GM23338 (cell line): ENCODE data around the gene DEK.

Source experiments
- CREB1 ChIP-seq: fragments of 250-450 bp; sonication (Bioruptor Pico); IDR thresholded peaks from 2 replicates; pipeline ENCODE4 v1.5.0; 2020; ENCODE audit warnings: low read depth, mild to moderate bottlenecking, moderate library complexity
- EZH2 ChIP-seq: fragments of 200-600 bp; sonication (generic); IDR thresholded peaks from one replicate; pipeline ENCODE4 v1.8.0; 2017; ENCODE audit warnings: antibody characterized with exemption, mild to moderate bottlenecking, low read depth; ENCODE audit not compliant: unreplicated experiment
- EZH2phosphoT487 ChIP-seq: fragments of 200-600 bp; sonication (generic); IDR thresholded peaks from one replicate; pipeline ENCODE4 v1.8.1; 2018; ENCODE audit warnings: antibody characterized with exemption; ENCODE audit not compliant: unreplicated experiment
- JUNB ChIP-seq: IDR thresholded peaks from one replicate; pipeline ENCODE4 v1.6.1; 2016; ENCODE audit warnings: antibody characterized with exemption; ENCODE audit not compliant: unreplicated experiment
- POLR2AphosphoS5 ChIP-seq: IDR thresholded peaks from 2 replicates; pipeline ENCODE4 v1.6.1; 2016; ENCODE audit warnings: antibody characterized with exemption, low read depth
- STAT1 ChIP-seq: IDR thresholded peaks from one replicate; pipeline ENCODE4 v1.6.1; 2016; ENCODE audit warnings: antibody characterized with exemption; ENCODE audit not compliant: unreplicated experiment
- ZNF114 ChIP-seq: fragments of 250-450 bp; sonication (Bioruptor Pico); IDR thresholded peaks from 2 replicates; pipeline ENCODE4 v1.5.0; 2020; ENCODE audit warnings: mild to moderate bottlenecking, moderate library complexity
- ZNF331 ChIP-seq: fragments of 250-450 bp; sonication (Bioruptor Pico); IDR thresholded peaks from 2 replicates; pipeline ENCODE4 v1.5.0; 2020; ENCODE audit warnings: low read depth, mild to moderate bottlenecking, moderate library complexity
- TF ChIP-seq, protein P1 (sequence below), 2 experiments: fragments of 200-600 bp in 1 of 2; sonication (generic) in 1 of 2; conservative IDR thresholded peaks; 2 replicates each; pipeline versions ENCODE4 v1.5.1 to v1.6.1; 2016 to 2017; ENCODE audit warnings: antibody characterized with exemption in 2 of 2, low read depth in 2 of 2, mild to moderate bottlenecking in 2 of 2, moderate library complexity in 1 of 2
- TF ChIP-seq, protein P2 (sequence below): IDR thresholded peaks from one replicate; pipeline ENCODE4 v1.6.1; 2018; ENCODE audit warnings: antibody characterized with exemption; ENCODE audit not compliant: unreplicated experiment
- TF ChIP-seq, protein P3 (sequence below): IDR thresholded peaks from 2 replicates; pipeline ENCODE4 v1.6.1; 2016; ENCODE audit warnings: antibody characterized with exemption
- TF ChIP-seq, protein P4 (sequence below): fragments of 250-450 bp; sonication (Bioruptor Pico); IDR thresholded peaks from 2 replicates; pipeline ENCODE4 v1.5.0; 2020; ENCODE audit warnings: mild to moderate bottlenecking, moderate library complexity

DNA sequence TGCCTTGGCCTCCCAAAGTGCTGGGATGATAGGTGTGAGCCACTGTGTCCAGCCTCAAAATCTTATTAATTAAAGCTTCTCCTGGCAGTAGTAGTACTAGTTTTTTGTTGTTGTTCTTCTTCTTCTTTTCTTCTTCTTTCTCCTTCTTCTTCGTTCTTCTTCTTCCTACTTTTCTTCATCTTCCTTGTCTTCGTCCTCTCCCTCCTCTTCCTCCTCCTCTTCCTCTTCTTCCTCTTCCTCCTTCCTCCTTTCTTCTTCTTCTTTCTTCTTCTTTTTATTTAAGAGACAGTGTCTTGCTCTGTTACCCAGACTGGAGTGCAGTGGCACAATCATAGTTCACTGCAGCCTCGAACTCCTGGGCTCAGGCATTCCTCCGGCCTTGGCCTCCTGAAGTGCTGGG, 17.2 kb upstream of the DEK start:
- TF ChIP-seq, protein P1, sequence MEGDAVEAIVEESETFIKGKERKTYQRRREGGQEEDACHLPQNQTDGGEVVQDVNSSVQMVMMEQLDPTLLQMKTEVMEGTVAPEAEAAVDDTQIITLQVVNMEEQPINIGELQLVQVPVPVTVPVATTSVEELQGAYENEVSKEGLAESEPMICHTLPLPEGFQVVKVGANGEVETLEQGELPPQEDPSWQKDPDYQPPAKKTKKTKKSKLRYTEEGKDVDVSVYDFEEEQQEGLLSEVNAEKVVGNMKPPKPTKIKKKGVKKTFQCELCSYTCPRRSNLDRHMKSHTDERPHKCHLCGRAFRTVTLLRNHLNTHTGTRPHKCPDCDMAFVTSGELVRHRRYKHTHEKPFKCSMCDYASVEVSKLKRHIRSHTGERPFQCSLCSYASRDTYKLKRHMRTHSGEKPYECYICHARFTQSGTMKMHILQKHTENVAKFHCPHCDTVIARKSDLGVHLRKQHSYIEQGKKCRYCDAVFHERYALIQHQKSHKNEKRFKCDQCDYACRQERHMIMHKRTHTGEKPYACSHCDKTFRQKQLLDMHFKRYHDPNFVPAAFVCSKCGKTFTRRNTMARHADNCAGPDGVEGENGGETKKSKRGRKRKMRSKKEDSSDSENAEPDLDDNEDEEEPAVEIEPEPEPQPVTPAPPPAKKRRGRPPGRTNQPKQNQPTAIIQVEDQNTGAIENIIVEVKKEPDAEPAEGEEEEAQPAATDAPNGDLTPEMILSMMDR (conservative IDR thresholded peaks at IDR 0.05; ENCODE audit: low read depth in 2 of 2) = no peak
- no peak for TF ChIP-seq EZH2
- TF ChIP-seq STAT1 = no peak
- no peak for TF ChIP-seq JUNB
- TF ChIP-seq, protein P2, sequence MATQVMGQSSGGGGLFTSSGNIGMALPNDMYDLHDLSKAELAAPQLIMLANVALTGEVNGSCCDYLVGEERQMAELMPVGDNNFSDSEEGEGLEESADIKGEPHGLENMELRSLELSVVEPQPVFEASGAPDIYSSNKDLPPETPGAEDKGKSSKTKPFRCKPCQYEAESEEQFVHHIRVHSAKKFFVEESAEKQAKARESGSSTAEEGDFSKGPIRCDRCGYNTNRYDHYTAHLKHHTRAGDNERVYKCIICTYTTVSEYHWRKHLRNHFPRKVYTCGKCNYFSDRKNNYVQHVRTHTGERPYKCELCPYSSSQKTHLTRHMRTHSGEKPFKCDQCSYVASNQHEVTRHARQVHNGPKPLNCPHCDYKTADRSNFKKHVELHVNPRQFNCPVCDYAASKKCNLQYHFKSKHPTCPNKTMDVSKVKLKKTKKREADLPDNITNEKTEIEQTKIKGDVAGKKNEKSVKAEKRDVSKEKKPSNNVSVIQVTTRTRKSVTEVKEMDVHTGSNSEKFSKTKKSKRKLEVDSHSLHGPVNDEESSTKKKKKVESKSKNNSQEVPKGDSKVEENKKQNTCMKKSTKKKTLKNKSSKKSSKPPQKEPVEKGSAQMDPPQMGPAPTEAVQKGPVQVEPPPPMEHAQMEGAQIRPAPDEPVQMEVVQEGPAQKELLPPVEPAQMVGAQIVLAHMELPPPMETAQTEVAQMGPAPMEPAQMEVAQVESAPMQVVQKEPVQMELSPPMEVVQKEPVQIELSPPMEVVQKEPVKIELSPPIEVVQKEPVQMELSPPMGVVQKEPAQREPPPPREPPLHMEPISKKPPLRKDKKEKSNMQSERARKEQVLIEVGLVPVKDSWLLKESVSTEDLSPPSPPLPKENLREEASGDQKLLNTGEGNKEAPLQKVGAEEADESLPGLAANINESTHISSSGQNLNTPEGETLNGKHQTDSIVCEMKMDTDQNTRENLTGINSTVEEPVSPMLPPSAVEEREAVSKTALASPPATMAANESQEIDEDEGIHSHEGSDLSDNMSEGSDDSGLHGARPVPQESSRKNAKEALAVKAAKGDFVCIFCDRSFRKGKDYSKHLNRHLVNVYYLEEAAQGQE = no peak
- TF ChIP-seq POLR2AphosphoS5 = no peak
- TF ChIP-seq EZH2phosphoT487 = no peak
- no peak for TF ChIP-seq CREB1 (CRISPR knock-in tag)
- TF ChIP-seq, protein P3, sequence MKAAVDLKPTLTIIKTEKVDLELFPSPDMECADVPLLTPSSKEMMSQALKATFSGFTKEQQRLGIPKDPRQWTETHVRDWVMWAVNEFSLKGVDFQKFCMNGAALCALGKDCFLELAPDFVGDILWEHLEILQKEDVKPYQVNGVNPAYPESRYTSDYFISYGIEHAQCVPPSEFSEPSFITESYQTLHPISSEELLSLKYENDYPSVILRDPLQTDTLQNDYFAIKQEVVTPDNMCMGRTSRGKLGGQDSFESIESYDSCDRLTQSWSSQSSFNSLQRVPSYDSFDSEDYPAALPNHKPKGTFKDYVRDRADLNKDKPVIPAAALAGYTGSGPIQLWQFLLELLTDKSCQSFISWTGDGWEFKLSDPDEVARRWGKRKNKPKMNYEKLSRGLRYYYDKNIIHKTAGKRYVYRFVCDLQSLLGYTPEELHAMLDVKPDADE = no peak
- TF ChIP-seq, protein P4, sequence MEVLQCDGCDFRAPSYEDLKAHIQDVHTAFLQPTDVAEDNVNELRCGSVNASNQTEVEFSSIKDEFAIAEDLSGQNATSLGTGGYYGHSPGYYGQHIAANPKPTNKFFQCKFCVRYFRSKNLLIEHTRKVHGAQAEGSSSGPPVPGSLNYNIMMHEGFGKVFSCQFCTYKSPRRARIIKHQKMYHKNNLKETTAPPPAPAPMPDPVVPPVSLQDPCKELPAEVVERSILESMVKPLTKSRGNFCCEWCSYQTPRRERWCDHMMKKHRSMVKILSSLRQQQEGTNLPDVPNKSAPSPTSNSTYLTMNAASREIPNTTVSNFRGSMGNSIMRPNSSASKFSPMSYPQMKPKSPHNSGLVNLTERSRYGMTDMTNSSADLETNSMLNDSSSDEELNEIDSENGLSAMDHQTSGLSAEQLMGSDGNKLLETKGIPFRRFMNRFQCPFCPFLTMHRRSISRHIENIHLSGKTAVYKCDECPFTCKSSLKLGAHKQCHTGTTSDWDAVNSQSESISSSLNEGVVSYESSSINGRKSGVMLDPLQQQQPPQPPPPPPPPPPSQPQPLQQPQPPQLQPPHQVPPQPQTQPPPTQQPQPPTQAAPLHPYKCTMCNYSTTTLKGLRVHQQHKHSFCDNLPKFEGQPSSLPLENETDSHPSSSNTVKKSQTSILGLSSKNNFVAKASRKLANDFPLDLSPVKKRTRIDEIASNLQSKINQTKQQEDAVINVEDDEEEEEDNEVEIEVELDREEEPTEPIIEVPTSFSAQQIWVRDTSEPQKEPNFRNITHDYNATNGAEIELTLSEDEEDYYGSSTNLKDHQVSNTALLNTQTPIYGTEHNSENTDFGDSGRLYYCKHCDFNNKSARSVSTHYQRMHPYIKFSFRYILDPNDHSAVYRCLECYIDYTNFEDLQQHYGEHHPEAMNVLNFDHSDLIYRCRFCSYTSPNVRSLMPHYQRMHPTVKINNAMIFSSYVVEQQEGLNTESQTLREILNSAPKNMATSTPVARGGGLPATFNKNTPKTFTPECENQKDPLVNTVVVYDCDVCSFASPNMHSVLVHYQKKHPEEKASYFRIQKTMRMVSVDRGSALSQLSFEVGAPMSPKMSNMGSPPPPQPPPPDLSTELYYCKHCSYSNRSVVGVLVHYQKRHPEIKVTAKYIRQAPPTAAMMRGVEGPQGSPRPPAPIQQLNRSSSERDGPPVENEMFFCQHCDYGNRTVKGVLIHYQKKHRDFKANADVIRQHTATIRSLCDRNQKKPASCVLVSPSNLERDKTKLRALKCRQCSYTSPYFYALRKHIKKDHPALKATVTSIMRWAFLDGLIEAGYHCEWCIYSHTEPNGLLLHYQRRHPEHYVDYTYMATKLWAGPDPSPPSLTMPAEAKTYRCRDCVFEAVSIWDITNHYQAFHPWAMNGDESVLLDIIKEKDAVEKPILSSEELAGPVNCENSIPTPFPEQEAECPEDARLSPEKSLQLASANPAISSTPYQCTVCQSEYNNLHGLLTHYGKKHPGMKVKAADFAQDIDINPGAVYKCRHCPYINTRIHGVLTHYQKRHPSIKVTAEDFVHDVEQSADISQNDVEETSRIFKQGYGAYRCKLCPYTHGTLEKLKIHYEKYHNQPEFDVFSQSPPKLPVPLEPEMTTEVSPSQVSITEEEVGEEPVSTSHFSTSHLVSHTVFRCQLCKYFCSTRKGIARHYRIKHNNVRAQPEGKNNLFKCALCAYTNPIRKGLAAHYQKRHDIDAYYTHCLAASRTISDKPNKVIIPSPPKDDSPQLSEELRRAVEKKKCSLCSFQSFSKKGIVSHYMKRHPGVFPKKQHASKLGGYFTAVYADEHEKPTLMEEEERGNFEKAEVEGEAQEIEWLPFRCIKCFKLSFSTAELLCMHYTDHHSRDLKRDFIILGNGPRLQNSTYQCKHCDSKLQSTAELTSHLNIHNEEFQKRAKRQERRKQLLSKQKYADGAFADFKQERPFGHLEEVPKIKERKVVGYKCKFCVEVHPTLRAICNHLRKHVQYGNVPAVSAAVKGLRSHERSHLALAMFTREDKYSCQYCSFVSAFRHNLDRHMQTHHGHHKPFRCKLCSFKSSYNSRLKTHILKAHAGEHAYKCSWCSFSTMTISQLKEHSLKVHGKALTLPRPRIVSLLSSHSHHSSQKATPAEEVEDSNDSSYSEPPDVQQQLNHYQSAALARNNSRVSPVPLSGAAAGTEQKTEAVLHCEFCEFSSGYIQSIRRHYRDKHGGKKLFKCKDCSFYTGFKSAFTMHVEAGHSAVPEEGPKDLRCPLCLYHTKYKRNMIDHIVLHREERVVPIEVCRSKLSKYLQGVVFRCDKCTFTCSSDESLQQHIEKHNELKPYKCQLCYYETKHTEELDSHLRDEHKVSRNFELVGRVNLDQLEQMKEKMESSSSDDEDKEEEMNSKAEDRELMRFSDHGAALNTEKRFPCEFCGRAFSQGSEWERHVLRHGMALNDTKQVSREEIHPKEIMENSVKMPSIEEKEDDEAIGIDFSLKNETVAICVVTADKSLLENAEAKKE = no peak
- TF ChIP-seq ZNF331 (CRISPR knock-in tag) = no peak
- TF ChIP-seq ZNF114 (CRISPR knock-in tag) = no peak
